ENCODE results near the gene DNMT3A. TPM values are rescaled to one million over a fixed set of nuclear protein-coding genes. Genes with fewer than 3 reads are reported as not detected.

Gene DNMT3A
- total RNA-seq, 1 donor from 2014 or later, result 58.1 TPM

- Histone ChIP-seq H3K4me3 (ENCODE audit: insufficient read depth, low read depth, low read length) (peak overlapping the region; percentile 42), H4K20me1 (ENCODE audit: insufficient read depth, low read length) (no peaks in the 10 kb centered on the region), H3K9ac (ENCODE audit: low read length) (no peak overlapping the region), H3K27ac (ENCODE audit: low read depth, low read length) (no peak overlapping the region), H3K4me2 (ENCODE audit: low read length) (peak overlapping the region; percentile 82), H3K79me2 (ENCODE audit: insufficient read depth, low read length) (no peaks in the 10 kb centered on the region), H3K4me1 (ENCODE audit: insufficient read depth, low read length) (peaks cover 4% of the 10 kb centered on the region), H3K9me3 (ENCODE audit: insufficient read depth, low read depth, low read length) (peaks cover 2% of the 10 kb centered on the region), H3K36me3 (ENCODE audit: insufficient read depth, low read length) (no peaks in the 10 kb centered on the region), H3K27me3 (ENCODE audit: insufficient read depth, low read length) (no peaks in the 10 kb centered on the region), H2AFZ (ENCODE audit: low read depth, low read length) (peak overlapping the region; percentile 56)
- Mint-ChIP-seq H3K4me3 (ENCODE audit: unreplicated experiment) (no peak overlapping the region), H3K9me3 (ENCODE audit: unreplicated experiment) (peaks cover 5% of the 10 kb centered on the region), H3K36me3 (ENCODE audit: low read depth, unreplicated experiment) (no peaks in the 10 kb centered on the region), H3K27ac (ENCODE audit: unreplicated experiment) (peak overlapping the region; percentile 6), H3K4me1 (ENCODE audit: low read depth, unreplicated experiment) (no peaks in the 10 kb centered on the region), H3K27me3 (ENCODE audit: low read depth, unreplicated experiment) (peaks cover 24% of the 10 kb centered on the region)
- TF ChIP-seq CTCF (IDR thresholded peaks at IDR 0.05; ENCODE audit: insufficient read depth, low read depth, low read length) (peak; percentile 94), EZH2 (IDR thresholded peaks at IDR 0.05; ENCODE audit: insufficient read depth, low read length) (no peak)
- DNase-seq (ENCODE audit: low read depth) (peak; percentile 73), FAIRE-seq (no peak)
Measured at GRCh38 chr2:25362049-25362433, 20.3 kb upstream of the DNMT3A start.

- Mint-ChIP-seq H3K27ac (ENCODE audit: unreplicated experiment) (peak overlapping the region; percentile 12), H3K9me3 (ENCODE audit: unreplicated experiment) (peaks cover 8% of the 10 kb centered on the region), H3K36me3 (ENCODE audit: low read depth, unreplicated experiment) (no peaks in the 10 kb centered on the region), H3K4me3 (ENCODE audit: unreplicated experiment) (no peak overlapping the region), H3K4me1 (ENCODE audit: low read depth, unreplicated experiment) (no peaks in the 10 kb centered on the region), H3K27me3 (ENCODE audit: low read depth, unreplicated experiment) (peaks cover 23% of the 10 kb centered on the region)
- DNase-seq (ENCODE audit: low read depth), result no peak
- no peak for TF ChIP-seq CTCF (IDR thresholded peaks at IDR 0.05; ENCODE audit: insufficient read depth, low read depth, low read length)
- no peak for TF ChIP-seq EZH2 (IDR thresholded peaks at IDR 0.05; ENCODE audit: insufficient read depth, low read length)
- Histone ChIP-seq H3K4me1 (ENCODE audit: insufficient read depth, low read length) (peaks cover 4% of the 10 kb centered on the region), H3K27ac (ENCODE audit: low read depth, low read length) (no peak overlapping the region), H4K20me1 (ENCODE audit: insufficient read depth, low read length) (no peaks in the 10 kb centered on the region), H3K9ac (ENCODE audit: low read length) (no peak overlapping the region), H3K36me3 (ENCODE audit: insufficient read depth, low read length) (no peaks in the 10 kb centered on the region), H2AFZ (ENCODE audit: low read depth, low read length) (peak overlapping the region; percentile 56), H3K9me3 (ENCODE audit: insufficient read depth, low read depth, low read length) (peaks cover 2% of the 10 kb centered on the region), H3K27me3 (ENCODE audit: insufficient read depth, low read length) (no peaks in the 10 kb centered on the region), H3K79me2 (ENCODE audit: insufficient read depth, low read length) (no peaks in the 10 kb centered on the region), H3K4me3 (ENCODE audit: insufficient read depth, low read depth, low read length) (peak overlapping the region; percentile 17), H3K4me2 (ENCODE audit: low read length) (peak overlapping the region; percentile 82)
- no peak for FAIRE-seq
Measured at GRCh38 chr2:25361261-25362048, 19.7 kb upstream of the DNMT3A start.

- Histone ChIP-seq H4K20me1 (ENCODE audit: insufficient read depth, low read length) (no peaks in the 10 kb centered on the region), H3K4me2 (ENCODE audit: low read length) (no peak overlapping the region), H3K9ac (ENCODE audit: low read length) (no peak overlapping the region), H3K27ac (ENCODE audit: low read depth, low read length) (no peak overlapping the region), H3K36me3 (ENCODE audit: insufficient read depth, low read length) (no peaks in the 10 kb centered on the region), H3K9me3 (ENCODE audit: insufficient read depth, low read depth, low read length) (peaks cover 2% of the 10 kb centered on the region), H3K79me2 (ENCODE audit: insufficient read depth, low read length) (no peaks in the 10 kb centered on the region), H3K4me3 (ENCODE audit: insufficient read depth, low read depth, low read length) (no peak overlapping the region), H3K4me1 (ENCODE audit: insufficient read depth, low read length) (peaks cover 4% of the 10 kb centered on the region), H3K27me3 (ENCODE audit: insufficient read depth, low read length) (no peaks in the 10 kb centered on the region), H2AFZ (ENCODE audit: low read depth, low read length) (no peak overlapping the region)
- FAIRE-seq, result no peak
- no peaks in the 10 kb centered on the region for H3K4me1 Mint-ChIP-seq (ENCODE audit: low read depth, unreplicated experiment)
- H3K4me3 Mint-ChIP-seq (ENCODE audit: unreplicated experiment), result no peak overlapping the region
- TF ChIP-seq EZH2 (IDR thresholded peaks at IDR 0.05; ENCODE audit: insufficient read depth, low read length), result no peak
- no peak for TF ChIP-seq CTCF (IDR thresholded peaks at IDR 0.05; ENCODE audit: insufficient read depth, low read depth, low read length)
- DNase-seq (ENCODE audit: low read depth), result no peak
- H3K27me3 Mint-ChIP-seq (ENCODE audit: low read depth, unreplicated experiment), result peaks cover 21% of the 10 kb centered on the region
- no peak overlapping the region for H3K27ac Mint-ChIP-seq (ENCODE audit: unreplicated experiment)
- H3K9me3 Mint-ChIP-seq (ENCODE audit: unreplicated experiment), result peaks cover 10% of the 10 kb centered on the region
- H3K36me3 Mint-ChIP-seq (ENCODE audit: low read depth, unreplicated experiment), result no peaks in the 10 kb centered on the region
Measured at GRCh38 chr2:25358836-25359235, 17.1 kb upstream of the DNMT3A start.
